Activated CD8-positive, alpha-beta memory T cell treated with anti-CD3 and anti-CD28 coated beads, Interleukin-2, amount 10 ng/mL, durations not matched to agents 7 days and 5 days (primary cell): ENCODE results near the gene CHMP2B. TPM values are rescaled to one million over a fixed set of nuclear protein-coding genes. Genes with fewer than 3 reads are reported as not detected.
"Not testable (repeated sequence)": the region's sequence is repeated elsewhere in the genome, so short reads cannot be mapped to it uniquely, and the experiment has no call there.

Experiments
- ATAC-seq: fragments of 150-1000 bp; cut with Tn5 transposase; one replicate; pipeline ENCODE4 v1.10.0; 2021; ENCODE audit warnings: moderate library complexity
- CTCF ChIA-PET: fragments of 350-600 bp; sonication (Branson Sonifier 250); formaldehyde crosslinking; loops from one replicate; lab custom pipeline; 2021; ENCODE audit warnings: antibody characterized with exemption; lab: Charles Lee
- DNase-seq: peaks from one replicate; pipeline ENCODE4 v3.0.0-alpha.2; 2020
- H3K27ac Mint-ChIP-seq: one replicate; pipeline ENCODE4 v1.8.0; 2021; ENCODE audit warnings: mild to moderate bottlenecking, mixed read lengths
- H3K27me3 Mint-ChIP-seq: one replicate; pipeline ENCODE4 v1.8.0; 2021; ENCODE audit warnings: mixed read lengths
- H3K36me3 Mint-ChIP-seq: one replicate; pipeline ENCODE4 v1.8.0; 2021; ENCODE audit warnings: mild to moderate bottlenecking, mixed read lengths
- H3K4me1 Mint-ChIP-seq: one replicate; pipeline ENCODE4 v1.8.0; 2021; ENCODE audit warnings: mixed read lengths
- H3K4me3 Mint-ChIP-seq: one replicate; pipeline ENCODE4 v1.8.0; 2021; ENCODE audit warnings: mild to moderate bottlenecking, moderate library complexity, mixed read lengths
- H3K9me3 Mint-ChIP-seq: one replicate; pipeline ENCODE4 v1.8.0; 2022; ENCODE audit warnings: low read depth, mixed read lengths
- microRNA-seq: library from miRNA; unstranded; fragments of <30 nt; microRNA quantifications from one replicate; pipeline ENCODE4 v1.2.0, GENCODE V29; 2022
- total RNA-seq, 2 experiments: library from RNA; stranded (reverse); gene quantifications; one replicate each; pipeline ENCODE4 v1.2.3, GENCODE V29; 2021

Gene CHMP2B
- total RNA-seq, 2 experiments from 2014 or later = 22.5 to 26.3 TPM

DNA sequence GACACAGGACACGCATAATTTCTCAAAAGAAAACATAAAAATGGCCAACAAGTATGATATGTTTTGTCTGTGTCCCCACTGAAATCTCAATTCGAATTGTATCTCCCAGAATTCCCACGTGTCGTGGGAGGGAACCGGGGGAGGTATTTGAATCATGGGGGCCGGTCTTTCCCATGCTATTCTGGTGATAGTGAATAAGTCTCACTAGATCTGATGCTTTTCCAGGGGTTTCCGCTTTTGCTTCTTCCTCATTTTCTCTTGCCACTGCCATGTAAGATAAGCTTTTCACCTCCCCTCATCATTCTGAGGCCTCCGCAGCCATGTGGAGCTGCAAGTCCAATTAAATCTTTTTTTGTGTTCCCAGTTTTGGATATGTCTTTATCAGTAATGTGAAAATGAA is 61.3 kb downstream of the CHMP2B start:
- CTCF ChIA-PET = interaction anchor here (1.2 kb wide), 1 partner anchor 10 kb away, joined by 4 read pairs; no protein-coding TSS in a partner anchor
- H3K9me3 Mint-ChIP-seq = no peaks in the 10 kb centered on the region
- H3K4me1 Mint-ChIP-seq = peaks cover 8% of the 10 kb centered on the region
- H3K27ac Mint-ChIP-seq = no peak overlapping the region
- H3K4me3 Mint-ChIP-seq = no peak overlapping the region
- peaks cover 7% of the 10 kb centered on the region for H3K27me3 Mint-ChIP-seq
- DNase-seq = no peak
- ATAC-seq = no peak
- H3K36me3 Mint-ChIP-seq = peaks cover 1% of the 10 kb centered on the region

DNA sequence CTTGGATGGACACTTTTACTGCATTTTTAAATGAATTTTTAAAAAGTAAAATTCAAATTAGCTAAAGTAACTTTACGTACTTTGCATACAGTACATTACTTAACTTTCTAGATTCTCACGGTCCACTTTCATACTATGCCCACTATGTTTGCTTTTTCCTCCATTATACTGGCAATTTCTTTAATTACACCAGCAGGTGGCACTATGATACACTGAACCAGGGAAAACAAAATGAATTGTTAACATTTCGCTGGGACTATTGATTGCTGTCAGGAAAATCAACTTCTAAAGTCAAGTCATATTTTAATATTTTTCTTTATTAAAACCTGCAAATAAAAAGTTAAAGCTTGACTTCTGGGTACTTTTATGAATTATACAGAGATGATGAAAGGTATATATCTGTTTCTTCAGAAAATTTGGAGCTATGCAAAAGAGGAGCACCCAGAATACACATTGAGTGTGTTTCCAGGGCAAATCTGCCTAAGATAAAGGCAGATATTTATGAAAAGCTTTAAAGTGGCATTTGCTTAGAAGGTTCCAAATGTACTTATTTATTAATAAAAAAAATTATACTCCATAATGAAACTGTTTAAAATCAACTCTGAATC is 71.1 kb downstream of the CHMP2B start:
- DNase-seq (no peak), ATAC-seq (peak; percentile 55)
- Mint-ChIP-seq H3K4me3 (no peak overlapping the region), H3K36me3 (no peaks in the 10 kb centered on the region), H3K9me3 (no peaks in the 10 kb centered on the region), H3K4me1 (peaks cover 2% of the 10 kb centered on the region), H3K27me3 (peaks cover 7% of the 10 kb centered on the region), H3K27ac (no peak overlapping the region)
- CTCF ChIA-PET = interaction anchor here (0.6 to 2.0 kb wide), 11 partner anchors 10 to 817 kb away, joined by 3 to 9 read pairs (median 4); partner anchors contain the start of gene CHMP2B

GRCh38 chr3:87305031-87305430 is 77.9 kb downstream of the CHMP2B start:
- H3K27me3 Mint-ChIP-seq, H3K4me1 Mint-ChIP-seq, ATAC-seq, DNase-seq, H3K36me3 Mint-ChIP-seq, H3K9me3 Mint-ChIP-seq, H3K4me3 Mint-ChIP-seq, H3K27ac Mint-ChIP-seq: not testable (repeated sequence)
- CTCF ChIA-PET = interaction anchor here (1.5 kb wide), 1 partner anchor 45 kb away, joined by 3 read pairs; no protein-coding TSS in a partner anchor

Small RNA genes lying within 50 kb of the gene (microRNA-seq; reads per million reads assigned to microRNA genes)
- not detected for gene MIR4795

Other genes with a start within 250 kb of the CHMP2B start
- not detected for gene VGLL3, start 236.2 kb upstream of the CHMP2B start, total RNA-seq
- gene POU1F1, start 49.3 kb downstream of the CHMP2B start, total RNA-seq = not detected